HepG2 (cell line): ENCODE measurements around the gene COQ7. TPM values are rescaled to one million over a fixed set of nuclear protein-coding genes. Genes with fewer than 3 reads are reported as not detected.

Experiments
- CBX2 ChIP-seq, 2 experiments: fragments of 200-600 bp in 1 of 2; sonication (generic); formaldehyde crosslinking in 1 of 2; IDR thresholded peaks; 2 replicates each; pipeline versions ENCODE4 v1.7.0 to v1.8.1; 2018 to 2022; ENCODE audit warnings: low read depth in 2 of 2, low read length in 1 of 2, mild to moderate bottlenecking in 1 of 2, missing genetic modification reagents in 1 of 2
- CBX5 ChIP-seq: sonication (generic); formaldehyde crosslinking; IDR thresholded peaks from 2 replicates; pipeline ENCODE4 v1.4.0; 2020; ENCODE audit warnings: missing genetic modification reagents, borderline replicate concordance
- GFI1 ChIP-seq: sonication (generic); formaldehyde crosslinking; IDR thresholded peaks from 2 replicates; pipeline ENCODE4 v1.5.0; 2020; ENCODE audit warnings: missing genetic modification reagents, mild to moderate bottlenecking, borderline replicate concordance
- NAIF1 ChIP-seq: sonication (generic); formaldehyde crosslinking; IDR thresholded peaks from 2 replicates; pipeline ENCODE4 v1.5.0; 2020; ENCODE audit warnings: mild to moderate bottlenecking, missing genetic modification reagents, borderline replicate concordance
- POLR2G ChIP-seq: fragments of 200-400 bp; formaldehyde crosslinking; IDR thresholded peaks from 2 replicates; pipeline ENCODE4 v1.6.1; 2018; ENCODE audit warnings: mild to moderate bottlenecking, low read depth, low read length, moderate library complexity
- RBAK ChIP-seq: sonication (generic); formaldehyde crosslinking; IDR thresholded peaks from 2 replicates; pipeline ENCODE4 v1.5.1; 2020; ENCODE audit warnings: mild to moderate bottlenecking, missing genetic modification reagents
- YY1 ChIP-seq: IDR thresholded peaks from 2 replicates; pipeline ENCODE4 v1.6.1; 2011; ENCODE audit warnings: low read length, low read depth, moderate library complexity, mild to moderate bottlenecking; ENCODE audit not compliant: insufficient read depth, insufficient replicate concordance
- ZBTB1 ChIP-seq: sonication (generic); formaldehyde crosslinking; IDR thresholded peaks from 2 replicates; pipeline ENCODE4 v1.4.0; 2020; ENCODE audit warnings: missing genetic modification reagents, borderline replicate concordance
- ZMYM2 ChIP-seq: sonication (generic); formaldehyde crosslinking; IDR thresholded peaks from 2 replicates; pipeline ENCODE4 v1.8.0; 2022; ENCODE audit warnings: mild to moderate bottlenecking, missing genetic modification reagents
- ZNF326 ChIP-seq: sonication (generic); formaldehyde crosslinking; IDR thresholded peaks from 2 replicates; pipeline ENCODE4 v1.4.0; 2020; ENCODE audit warnings: missing genetic modification reagents, borderline replicate concordance
- ZNF383 ChIP-seq: sonication (generic); formaldehyde crosslinking; IDR thresholded peaks from 2 replicates; pipeline ENCODE4 v1.4.0; 2020; ENCODE audit warnings: missing genetic modification reagents, mild to moderate bottlenecking, borderline replicate concordance
- polyA plus RNA-seq, 8 experiments: library from polyadenylated mRNA; depleted of rRNA in 3 of 8; stranded (reverse) in 7 of 8; unstranded in 1 of 8; fragments of >200 nt; fragmentation: Illumina TruSeq in 4 of 8; extraction: Trizol in 4 of 8; gene quantifications; 2 replicates each; pipeline versions ENCODE4 v1.2.1 to v1.2.3, GENCODE V29; 2011 to 2016; ENCODE audit warnings: low read depth in 4 of 8, missing spikeins in 1 of 8, mixed read lengths in 1 of 8; ENCODE audit not compliant: insufficient read depth in 1 of 8
- total RNA-seq, 5 experiments: library from RNA; depleted of rRNA; stranded (reverse); fragments of >200 nt; fragmentation: Illumina TruSeq; extraction: Trizol; gene quantifications; 2 replicates each; pipeline ENCODE4 v1.2.3, GENCODE V29; 2016; ENCODE audit warnings: low read depth in 1 of 5
- TF ChIP-seq, protein P1 (sequence below): sonication (generic); formaldehyde crosslinking; IDR thresholded peaks from 2 replicates; pipeline ENCODE4 v1.4.0; 2020; ENCODE audit warnings: missing genetic modification reagents, mild to moderate bottlenecking, borderline replicate concordance
- TF ChIP-seq, protein P2 (sequence below): sonication (generic); formaldehyde crosslinking; IDR thresholded peaks from 2 replicates; pipeline ENCODE4 v1.8.1; 2023; ENCODE audit warnings: mild to moderate bottlenecking, moderate library complexity, missing genetic modification reagents
- TF ChIP-seq, protein P3 (sequence below): sonication (generic); formaldehyde crosslinking; IDR thresholded peaks from 2 replicates; pipeline ENCODE4 v1.8.0; 2022; ENCODE audit warnings: missing genetic modification reagents, mild to moderate bottlenecking, moderate library complexity, borderline replicate concordance
- TF ChIP-seq, protein P4 (sequence below): sonication (generic); formaldehyde crosslinking; IDR thresholded peaks from 2 replicates; pipeline ENCODE4 v1.5.1; 2020; ENCODE audit warnings: mild to moderate bottlenecking, missing genetic modification reagents, moderate library complexity

The COQ7 gene
- total and polyA plus RNA-seq, 2 of the 13 experiments (the other 11 are each of a cell fraction or from before 2014, with no cell fraction given), result 20.1 to 45.7 TPM

DNA sequence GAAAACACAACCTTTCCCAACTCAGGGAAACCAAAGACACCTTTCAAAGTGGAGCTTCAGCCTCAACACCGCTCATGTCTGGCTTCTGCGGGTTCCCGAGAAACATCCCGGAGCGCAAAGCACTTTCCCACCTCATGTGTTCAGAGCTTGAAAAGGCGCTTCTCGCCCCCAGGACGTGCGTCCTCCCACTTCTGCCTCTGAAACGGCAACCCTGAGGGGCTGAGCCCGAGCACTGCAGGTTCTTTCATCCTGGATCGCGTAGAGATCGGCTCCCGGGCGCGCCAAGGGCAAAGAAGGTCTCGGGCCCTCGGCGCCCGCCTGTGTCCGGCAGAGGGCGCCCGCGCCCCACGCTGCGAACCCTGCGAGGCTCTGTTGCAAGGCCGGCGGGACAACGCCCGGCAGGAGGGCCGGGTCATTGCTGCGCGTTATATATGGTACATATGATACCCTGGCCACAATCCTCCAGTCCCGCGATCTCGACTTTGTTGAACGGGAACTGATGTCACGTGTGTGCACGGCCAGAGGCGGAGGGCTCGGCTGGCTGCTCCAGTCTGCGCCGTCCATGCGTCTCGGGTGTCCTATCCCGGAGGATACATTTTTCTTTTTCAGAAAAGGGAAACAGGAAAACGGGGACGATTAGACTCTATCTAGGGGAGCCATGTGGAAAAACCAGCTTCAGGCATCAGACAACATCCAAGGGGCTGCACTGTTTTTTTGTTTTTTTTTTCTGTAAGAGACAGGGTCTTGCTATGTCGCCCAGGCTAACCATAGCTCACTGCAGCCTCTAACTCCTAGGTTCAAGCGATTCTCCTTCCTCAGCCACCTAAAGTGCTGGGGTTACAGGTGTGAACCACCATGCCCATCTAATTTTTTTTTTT lies 19.1 kb downstream of the COQ7 start (continued):
- TF ChIP-seq CBX2 (IDR thresholded peaks at IDR 0.05; ENCODE audit: low read depth, low read length), result no peak
- TF ChIP-seq CBX2 (CRISPR knock-in tag; IDR thresholded peaks at IDR 0.05; ENCODE audit: low read depth), result no peak
- TF ChIP-seq, protein P1, sequence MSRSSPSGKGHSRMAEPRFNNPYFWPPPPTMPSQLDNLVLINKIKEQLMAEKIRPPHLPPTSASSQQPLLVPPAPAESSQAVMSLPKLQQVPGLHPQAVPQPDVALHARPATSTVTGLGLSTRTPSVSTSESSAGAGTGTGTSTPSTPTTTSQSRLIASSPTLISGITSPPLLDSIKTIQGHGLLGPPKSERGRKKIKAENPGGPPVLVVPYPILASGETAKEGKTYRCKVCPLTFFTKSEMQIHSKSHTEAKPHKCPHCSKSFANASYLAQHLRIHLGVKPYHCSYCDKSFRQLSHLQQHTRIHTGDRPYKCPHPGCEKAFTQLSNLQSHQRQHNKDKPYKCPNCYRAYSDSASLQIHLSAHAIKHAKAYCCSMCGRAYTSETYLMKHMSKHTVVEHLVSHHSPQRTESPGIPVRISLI, result no peak; the same call in 1 of the 2 replicates
- peak; percentile 85 for TF ChIP-seq POLR2G
- no peak for TF ChIP-seq ZBTB1 (CRISPR knock-in tag)
- TF ChIP-seq, protein P2, sequence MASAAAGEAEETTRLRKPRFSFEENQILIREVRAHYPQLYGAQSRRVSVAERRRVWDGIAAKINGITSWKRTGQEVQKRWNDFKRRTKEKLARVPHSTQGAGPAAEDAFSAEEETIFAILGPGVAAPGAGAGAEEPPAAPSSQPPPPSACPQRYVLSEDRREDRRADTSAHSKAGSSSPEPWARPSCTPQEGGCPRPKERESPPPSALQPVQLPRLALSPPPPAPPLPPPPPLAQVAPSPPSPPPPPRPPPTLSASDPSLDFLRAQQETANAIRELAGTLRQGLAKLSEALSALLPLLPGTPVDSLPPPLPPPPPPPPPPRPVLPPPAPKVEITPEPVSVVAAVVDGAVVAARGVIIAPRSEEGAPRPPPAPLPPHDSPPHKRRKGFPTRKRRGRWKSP (CRISPR knock-in tag), result peak; percentile 96
- TF ChIP-seq GFI1, result peak; percentile 43; the same call in 1 of the 2 replicates
- TF ChIP-seq, protein P3, sequence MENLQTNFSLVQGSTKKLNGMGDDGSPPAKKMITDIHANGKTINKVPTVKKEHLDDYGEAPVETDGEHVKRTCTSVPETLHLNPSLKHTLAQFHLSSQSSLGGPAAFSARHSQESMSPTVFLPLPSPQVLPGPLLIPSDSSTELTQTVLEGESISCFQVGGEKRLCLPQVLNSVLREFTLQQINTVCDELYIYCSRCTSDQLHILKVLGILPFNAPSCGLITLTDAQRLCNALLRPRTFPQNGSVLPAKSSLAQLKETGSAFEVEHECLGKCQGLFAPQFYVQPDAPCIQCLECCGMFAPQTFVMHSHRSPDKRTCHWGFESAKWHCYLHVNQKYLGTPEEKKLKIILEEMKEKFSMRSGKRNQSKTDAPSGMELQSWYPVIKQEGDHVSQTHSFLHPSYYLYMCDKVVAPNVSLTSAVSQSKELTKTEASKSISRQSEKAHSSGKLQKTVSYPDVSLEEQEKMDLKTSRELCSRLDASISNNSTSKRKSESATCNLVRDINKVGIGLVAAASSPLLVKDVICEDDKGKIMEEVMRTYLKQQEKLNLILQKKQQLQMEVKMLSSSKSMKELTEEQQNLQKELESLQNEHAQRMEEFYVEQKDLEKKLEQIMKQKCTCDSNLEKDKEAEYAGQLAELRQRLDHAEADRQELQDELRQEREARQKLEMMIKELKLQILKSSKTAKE (CRISPR knock-in tag), result no peak
- peak; percentile 78 for TF ChIP-seq YY1
- peak; percentile 93; the same call in 1 of the 2 replicates for TF ChIP-seq CBX5 (CRISPR knock-in tag)
- TF ChIP-seq, protein P4, sequence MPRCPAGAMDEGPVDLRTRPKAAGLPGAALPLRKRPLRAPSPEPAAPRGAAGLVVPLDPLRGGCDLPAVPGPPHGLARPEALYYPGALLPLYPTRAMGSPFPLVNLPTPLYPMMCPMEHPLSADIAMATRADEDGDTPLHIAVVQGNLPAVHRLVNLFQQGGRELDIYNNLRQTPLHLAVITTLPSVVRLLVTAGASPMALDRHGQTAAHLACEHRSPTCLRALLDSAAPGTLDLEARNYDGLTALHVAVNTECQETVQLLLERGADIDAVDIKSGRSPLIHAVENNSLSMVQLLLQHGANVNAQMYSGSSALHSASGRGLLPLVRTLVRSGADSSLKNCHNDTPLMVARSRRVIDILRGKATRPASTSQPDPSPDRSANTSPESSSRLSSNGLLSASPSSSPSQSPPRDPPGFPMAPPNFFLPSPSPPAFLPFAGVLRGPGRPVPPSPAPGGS (CRISPR knock-in tag), result peak; percentile 85
- peak; percentile 81; the same call in 1 of the 2 replicates for TF ChIP-seq ZMYM2
- no peak for TF ChIP-seq RBAK (CRISPR knock-in tag)
- no peak for TF ChIP-seq ZNF326
- no peak for TF ChIP-seq NAIF1 (CRISPR knock-in tag)
- TF ChIP-seq ZNF383, result peak; percentile 86; the same call in 1 of the 2 replicates
